Midbrain (tissue), 1 donor: ENCODE results near the gene BRICD5.

Experiments used
- DNase-seq: peaks from one replicate; lab custom pipeline; 2025; lab: John Stamatoyannopoulos, UW

BRICD5 gene

GRCh38 chr16:2199095-2199494 is 11.6 kb downstream of the BRICD5 start:
- DNase-seq, result no peak

GRCh38 chr16:2198283-2198682 is 12.4 kb downstream of the BRICD5 start:
- no peak for DNase-seq

GRCh38 chr16:2197765-2198164 is 12.9 kb downstream of the BRICD5 start:
- DNase-seq, result no peak

GRCh38 chr16:2196981-2197511 is 13.6 kb downstream of the BRICD5 start:
- no peak for DNase-seq

- no peak for DNase-seq
These were observed 14.3 kb downstream of the BRICD5 start, which contains the start of gene CASKIN1 for GRCh38 chr16:2196162-2196980. CASKIN1 (minus strand) TSS chr16:2196605; CDS start chr16:2196432, 173 bp downstream.

- no peak for DNase-seq
These were observed 15.1 kb downstream of the BRICD5 start for GRCh38 chr16:2195322-2196161.

- DNase-seq, result no peak
These were observed 15.8 kb downstream of the BRICD5 start for GRCh38 chr16:2194852-2195321.

GRCh38 chr16:2194166-2194834 is 16.4 kb downstream of the BRICD5 start:
- DNase-seq, result no peak

GRCh38 chr16:2191446-2191706 is 19.3 kb downstream of the BRICD5 start:
- no peak for DNase-seq

- DNase-seq, result peak; percentile 27
These were observed 19.8 kb downstream of the BRICD5 start for GRCh38 chr16:2190659-2191445.

GRCh38 chr16:2190002-2190658 is 20.5 kb downstream of the BRICD5 start:
- no peak for DNase-seq

GRCh38 chr16:2189252-2189893 is 21.3 kb downstream of the BRICD5 start:
- no peak for DNase-seq

GRCh38 chr16:2188395-2188794 is 22.3 kb downstream of the BRICD5 start:
- DNase-seq, result no peak

- DNase-seq, result no peak
These were observed 23.5 kb downstream of the BRICD5 start for GRCh38 chr16:2187212-2187611.

- DNase-seq, result no peak
These were observed 24.2 kb downstream of the BRICD5 start for GRCh38 chr16:2186505-2186904.

- no peak for DNase-seq
These were observed 24.6 kb downstream of the BRICD5 start for GRCh38 chr16:2186064-2186463.

GRCh38 chr16:2184962-2185361 is 25.7 kb downstream of the BRICD5 start:
- no peak for DNase-seq

GRCh38 chr16:2184346-2184745 is 26.3 kb downstream of the BRICD5 start:
- no peak for DNase-seq

- no peak for DNase-seq
These were observed 27.0 kb downstream of the BRICD5 start for GRCh38 chr16:2183671-2184070.

GRCh38 chr16:2181952-2182351 is 28.7 kb downstream of the BRICD5 start:
- no peak for DNase-seq
